KMS-11 (cell line): Measurements from ENCODE around the gene HDDC3.
A peak's percentile ranks its signal among the peaks of the same experiment; 100 is the strongest.

Experiments
- H2AFZ ChIP-seq: fragments of 200-600 bp; sonication (generic); 2 replicates; pipeline ENCODE4 v1.6.1; 2016; ENCODE audit warnings: antibody characterized with exemption, mixed run types, low read depth
- H3K27ac ChIP-seq: fragments of 200-600 bp; sonication (generic); 2 replicates; pipeline ENCODE4 v1.6.1; 2016; ENCODE audit warnings: mild to moderate bottlenecking, mixed run types
- H3K27me3 ChIP-seq: fragments of 200-600 bp; sonication (generic); 2 replicates; pipeline ENCODE4 v1.6.1; 2017; ENCODE audit warnings: mild to moderate bottlenecking, low read depth, mixed run types, moderate library complexity; ENCODE audit not compliant: insufficient read depth
- H3K36me3 ChIP-seq: fragments of 200-600 bp; sonication (generic); 2 replicates; pipeline ENCODE4 v1.6.1; 2017; ENCODE audit warnings: mild to moderate bottlenecking, mixed run types; ENCODE audit not compliant: insufficient read depth
- H3K4me1 ChIP-seq: fragments of 200-600 bp; sonication (generic); 2 replicates; pipeline ENCODE4 v1.6.1; 2016; ENCODE audit warnings: mild to moderate bottlenecking, low read depth, mixed run types; ENCODE audit not compliant: poor library complexity, severe bottlenecking
- H3K4me2 ChIP-seq: fragments of 200-600 bp; sonication (generic); 2 replicates; pipeline ENCODE4 v1.7.0; 2016; ENCODE audit warnings: mild to moderate bottlenecking, mixed run types
- H3K4me3 ChIP-seq: fragments of 200-600 bp; sonication (generic); IDR thresholded peaks from 2 replicates; pipeline ENCODE4 v1.6.1; 2017; ENCODE audit warnings: low read depth, low read length, mixed read lengths; ENCODE audit not compliant: insufficient read depth
- H3K79me2 ChIP-seq: fragments of 200-600 bp; sonication (generic); 2 replicates; pipeline ENCODE4 v1.6.1; 2016; ENCODE audit warnings: low read depth, mixed run types; ENCODE audit not compliant: insufficient read depth
- H3K9ac ChIP-seq: fragments of 200-600 bp; sonication (generic); 2 replicates; pipeline ENCODE4 v1.6.1; 2016; ENCODE audit warnings: mild to moderate bottlenecking, mixed run types
- H4K20me1 ChIP-seq: fragments of 200-600 bp; sonication (generic); 2 replicates; pipeline ENCODE4 v1.6.1; 2016; ENCODE audit warnings: mild to moderate bottlenecking, mixed run types; ENCODE audit not compliant: insufficient read depth
- TF ChIP-seq, protein P1 (sequence below): fragments of 200-600 bp; sonication (generic); conservative IDR thresholded peaks from 2 replicates; pipeline ENCODE4 v1.6.1; 2017; ENCODE audit warnings: low read depth, mild to moderate bottlenecking, antibody characterized with exemption, low read length, moderate library complexity, mixed read lengths

HDDC3 gene

DNA sequence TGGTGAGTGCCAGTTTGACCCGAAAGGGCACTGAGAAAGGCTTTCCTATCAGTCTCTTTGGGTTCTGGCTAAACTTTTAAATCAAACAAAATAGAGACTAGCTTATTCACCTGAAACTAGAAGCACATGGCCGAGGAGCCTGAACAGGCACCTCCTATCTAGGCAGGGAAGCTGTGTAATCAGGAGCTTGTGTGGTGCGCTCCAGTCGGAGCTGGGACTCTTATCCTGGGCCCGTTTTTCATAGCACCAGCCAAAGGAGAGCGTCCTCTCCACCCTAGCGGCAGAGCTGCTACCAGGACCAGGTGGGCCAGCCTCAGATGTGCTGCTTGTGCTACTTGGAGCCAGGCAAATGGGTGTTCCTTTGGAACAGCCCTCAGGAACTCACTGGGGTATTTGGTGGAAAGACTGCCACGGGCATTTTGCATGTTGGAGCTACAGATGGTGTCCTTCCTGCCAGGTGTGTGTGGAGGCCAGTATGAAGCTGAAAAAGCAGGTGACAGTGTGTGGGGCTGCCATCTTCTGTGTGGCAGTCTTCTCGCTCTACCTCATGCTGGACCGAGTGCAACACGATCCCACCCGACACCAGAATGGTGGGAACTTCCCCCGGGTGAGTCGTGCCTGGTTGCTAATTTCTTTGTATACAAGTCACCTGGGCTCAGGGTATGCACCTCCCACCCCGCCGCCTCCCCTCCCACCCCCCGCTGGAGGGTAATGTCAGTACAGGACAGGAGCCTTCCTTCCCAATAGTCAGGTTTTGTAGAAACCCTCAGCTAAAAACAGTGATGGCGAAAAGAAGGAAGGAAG lies 28.4 kb downstream of the HDDC3 start:
- no peak overlapping the region for H3K4me3 ChIP-seq
- H3K79me2 ChIP-seq, result peaks cover 7% of the 10 kb centered on the region; the same call in 1 of the 2 replicates
- no peaks in the 10 kb centered on the region for H3K27me3 ChIP-seq
- H4K20me1 ChIP-seq, result no peaks in the 10 kb centered on the region
- H3K4me2 ChIP-seq, result peak overlapping the region; percentile 91
- no peaks in the 10 kb centered on the region for H3K36me3 ChIP-seq
- TF ChIP-seq, protein P1, sequence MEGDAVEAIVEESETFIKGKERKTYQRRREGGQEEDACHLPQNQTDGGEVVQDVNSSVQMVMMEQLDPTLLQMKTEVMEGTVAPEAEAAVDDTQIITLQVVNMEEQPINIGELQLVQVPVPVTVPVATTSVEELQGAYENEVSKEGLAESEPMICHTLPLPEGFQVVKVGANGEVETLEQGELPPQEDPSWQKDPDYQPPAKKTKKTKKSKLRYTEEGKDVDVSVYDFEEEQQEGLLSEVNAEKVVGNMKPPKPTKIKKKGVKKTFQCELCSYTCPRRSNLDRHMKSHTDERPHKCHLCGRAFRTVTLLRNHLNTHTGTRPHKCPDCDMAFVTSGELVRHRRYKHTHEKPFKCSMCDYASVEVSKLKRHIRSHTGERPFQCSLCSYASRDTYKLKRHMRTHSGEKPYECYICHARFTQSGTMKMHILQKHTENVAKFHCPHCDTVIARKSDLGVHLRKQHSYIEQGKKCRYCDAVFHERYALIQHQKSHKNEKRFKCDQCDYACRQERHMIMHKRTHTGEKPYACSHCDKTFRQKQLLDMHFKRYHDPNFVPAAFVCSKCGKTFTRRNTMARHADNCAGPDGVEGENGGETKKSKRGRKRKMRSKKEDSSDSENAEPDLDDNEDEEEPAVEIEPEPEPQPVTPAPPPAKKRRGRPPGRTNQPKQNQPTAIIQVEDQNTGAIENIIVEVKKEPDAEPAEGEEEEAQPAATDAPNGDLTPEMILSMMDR, result no peak
- peak overlapping the region; percentile 80 for H2AFZ ChIP-seq
- peak overlapping the region; percentile 70 for H3K27ac ChIP-seq
- H3K4me1 ChIP-seq, result peaks cover 16% of the 10 kb centered on the region
- peak overlapping the region; percentile 64 for H3K9ac ChIP-seq

DNA sequence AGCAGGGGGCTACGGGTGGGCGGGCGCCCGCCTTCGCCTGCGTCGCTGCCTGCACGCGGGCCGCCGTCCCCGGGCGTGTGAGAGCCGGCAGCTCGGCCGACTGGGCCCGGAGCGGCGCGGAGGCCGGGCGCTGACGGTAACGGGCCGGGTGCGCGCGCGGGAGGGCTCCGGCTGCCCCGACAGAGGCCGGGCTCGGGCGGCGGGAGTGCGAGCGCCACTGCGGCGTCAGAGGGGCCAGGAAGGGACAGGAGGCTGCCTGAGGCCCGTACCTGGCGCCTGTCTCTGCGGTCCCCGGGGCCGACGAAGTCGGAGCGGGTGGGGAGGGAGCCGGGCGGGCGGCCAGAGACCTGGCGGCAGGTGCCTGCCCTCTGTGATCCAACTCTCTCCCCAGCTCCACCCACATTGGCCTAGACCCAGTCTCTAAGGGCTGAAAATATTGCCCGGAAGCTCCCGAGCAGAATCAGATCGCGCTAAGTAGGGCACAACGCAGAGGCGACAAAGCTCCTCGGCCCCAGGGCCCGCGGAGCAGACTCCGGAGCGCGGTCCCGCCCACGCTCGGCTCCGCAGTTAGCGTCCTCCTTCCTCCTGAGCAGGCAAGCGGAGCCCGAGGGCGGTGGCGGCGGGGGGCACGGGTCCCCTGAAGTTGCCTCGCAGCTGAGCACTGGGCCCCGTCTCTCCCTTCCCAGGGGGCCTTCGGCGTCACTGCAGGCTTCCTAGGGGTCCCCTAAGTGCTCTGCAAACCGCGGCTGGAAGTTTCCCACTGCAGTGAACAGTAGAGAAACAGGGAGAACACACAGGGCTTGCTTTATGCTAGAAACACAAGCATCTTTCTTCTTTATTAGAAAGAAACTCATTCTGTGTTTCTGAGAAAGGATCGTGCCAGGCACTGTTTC lies 29.3 kb downstream of the HDDC3 start, which contains the start of gene MAN2A2:
Gene MAN2A2, plus strand, starts transcription at position 463 of the 893 bp plus-strand sequence. CDS start 906 bp downstream, outside the sequence.
- Histone ChIP-seq H3K4me3 (no peak within 1 kb of the TSS), H3K4me2 (peak within 1 kb of the TSS; percentile 91), H4K20me1 (no peaks in the 10 kb centered on the region), H3K9ac (peak within 1 kb of the TSS; percentile 64), H3K27me3 (no peaks in the 10 kb centered on the region), H2AFZ (peak within 1 kb of the TSS; percentile 80), H3K4me1 (peaks cover 16% of the 10 kb centered on the region), H3K79me2 (peaks cover 7% of the 10 kb centered on the region; the same call in 1 of the 2 replicates), H3K36me3 (no peaks in the 10 kb centered on the region), H3K27ac (peak within 1 kb of the TSS; percentile 70)
- TF ChIP-seq, protein P1, result no peak

DNA sequence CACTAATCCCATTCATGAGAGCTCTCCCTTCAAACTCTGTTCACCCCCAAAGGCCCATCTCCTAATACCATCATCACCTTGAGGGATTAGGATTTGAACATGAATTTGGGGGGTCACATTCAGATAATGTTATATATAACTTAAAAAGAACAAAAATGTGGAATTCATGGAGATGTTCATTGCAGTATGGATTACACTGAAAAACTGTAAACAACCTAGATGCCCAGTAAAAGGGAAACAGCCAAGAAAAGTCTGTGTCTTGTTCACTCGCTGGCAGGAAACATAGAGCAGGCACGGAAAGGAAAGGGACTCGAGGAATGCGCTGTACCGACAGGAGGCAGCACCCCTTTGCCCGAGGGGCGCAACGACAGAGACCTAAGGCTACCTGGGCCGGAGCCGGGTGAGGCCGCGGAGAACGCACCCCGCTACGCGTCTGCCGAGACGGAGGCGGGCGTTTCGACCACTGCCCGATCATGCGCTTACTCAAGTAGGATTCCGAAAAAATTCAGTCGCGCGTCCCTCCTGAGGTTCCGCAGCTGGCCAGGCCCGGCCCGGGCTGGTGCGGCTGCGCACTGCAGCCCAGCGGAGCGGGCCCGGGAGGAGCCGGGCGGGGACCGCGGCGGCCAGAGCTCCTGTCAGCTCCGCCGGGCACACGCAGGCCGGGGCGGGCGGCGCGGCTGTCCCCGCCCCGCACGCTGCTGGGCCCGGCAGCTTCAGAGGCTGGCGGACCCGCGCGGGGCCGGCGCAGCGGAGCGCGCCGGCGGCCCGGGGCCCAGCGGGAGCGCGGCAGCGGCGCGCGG lies 30.1 kb downstream of the HDDC3 start:
- H3K4me2 ChIP-seq, result peak overlapping the region; percentile 78
- H2AFZ ChIP-seq, result peak overlapping the region; percentile 68
- H3K36me3 ChIP-seq, result no peaks in the 10 kb centered on the region
- no peak overlapping the region for H3K4me3 ChIP-seq
- peaks cover 7% of the 10 kb centered on the region; the same call in 1 of the 2 replicates for H3K79me2 ChIP-seq
- H3K4me1 ChIP-seq, result peaks cover 16% of the 10 kb centered on the region
- no peaks in the 10 kb centered on the region for H3K27me3 ChIP-seq
- H3K27ac ChIP-seq, result peak overlapping the region; percentile 49
- H4K20me1 ChIP-seq, result no peaks in the 10 kb centered on the region
- H3K9ac ChIP-seq, result peak overlapping the region; percentile 51; the same call in 1 of the 2 replicates
- TF ChIP-seq, protein P1, result peak; percentile 76
